ENCODE measurements around the gene ATP23. TPM values are rescaled to one million over a fixed set of nuclear protein-coding genes. Genes with fewer than 3 reads are reported as not detected.

Gene ATP23
- total RNA-seq: 7.6 TPM
- long read RNA-seq, transcript ATP23-201 (6 exons, 1,245 nt): major isoform, 13 of 15 reads
- long read RNA-seq, partial matches to known transcripts: 0 of 15 reads
- long read RNA-seq, other reads (novel, unspliced or antisense): 2 of 15 reads

DNA sequence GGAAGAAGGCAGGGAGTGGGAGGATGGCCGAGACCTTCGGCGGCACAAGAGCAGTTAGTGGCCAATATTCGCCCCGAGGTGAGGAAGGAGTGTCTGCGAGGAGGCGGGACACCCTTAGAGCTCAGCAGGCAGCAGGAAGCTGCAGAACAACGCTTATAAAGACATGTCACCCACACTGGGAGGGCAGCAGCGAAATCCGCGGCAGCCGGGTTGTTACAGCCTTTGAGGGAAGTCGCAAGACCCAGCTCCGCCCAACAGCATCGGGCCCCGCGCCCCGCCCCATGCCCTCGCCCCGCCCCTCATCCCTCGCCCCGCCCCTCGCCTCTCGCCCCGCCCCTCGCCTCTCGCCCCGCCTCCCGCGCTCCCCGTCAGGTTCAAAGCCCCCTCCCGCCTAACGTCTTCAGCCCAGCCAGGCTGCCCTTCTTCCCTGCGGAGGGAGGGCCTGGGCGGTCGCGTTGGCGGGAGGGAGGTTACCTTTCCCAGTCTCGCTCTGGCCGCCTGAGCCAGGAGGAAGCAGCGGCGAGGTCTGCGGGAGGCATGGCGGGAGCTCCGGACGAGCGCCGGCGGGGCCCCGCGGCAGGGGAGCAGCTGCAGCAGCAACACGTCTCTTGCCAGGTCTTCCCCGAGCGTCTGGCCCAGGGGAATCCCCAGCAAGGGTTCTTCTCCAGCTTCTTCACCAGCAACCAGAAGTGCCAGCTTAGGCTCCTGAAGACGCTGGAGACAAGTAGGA is at the start of gene ATP23:
Gene ATP23, plus strand, starts transcription at position 403 of the 730 bp plus-strand sequence. Its CDS starts 135 bp downstream, at position 538.
- DNase-seq (peak; percentile 95), ATAC-seq (ENCODE audit: poor library complexity) (peak; percentile 94)
- intact Hi-C loops (cut with DNase I): no loop called here

GRCh38 chr12:57892232-57892972 is 49.0 kb upstream of the ATP23 start:
- ATAC-seq (ENCODE audit: poor library complexity): no peak
- intact Hi-C loops (cut with DNase I): no loop called here
- no peak for DNase-seq

DNA sequence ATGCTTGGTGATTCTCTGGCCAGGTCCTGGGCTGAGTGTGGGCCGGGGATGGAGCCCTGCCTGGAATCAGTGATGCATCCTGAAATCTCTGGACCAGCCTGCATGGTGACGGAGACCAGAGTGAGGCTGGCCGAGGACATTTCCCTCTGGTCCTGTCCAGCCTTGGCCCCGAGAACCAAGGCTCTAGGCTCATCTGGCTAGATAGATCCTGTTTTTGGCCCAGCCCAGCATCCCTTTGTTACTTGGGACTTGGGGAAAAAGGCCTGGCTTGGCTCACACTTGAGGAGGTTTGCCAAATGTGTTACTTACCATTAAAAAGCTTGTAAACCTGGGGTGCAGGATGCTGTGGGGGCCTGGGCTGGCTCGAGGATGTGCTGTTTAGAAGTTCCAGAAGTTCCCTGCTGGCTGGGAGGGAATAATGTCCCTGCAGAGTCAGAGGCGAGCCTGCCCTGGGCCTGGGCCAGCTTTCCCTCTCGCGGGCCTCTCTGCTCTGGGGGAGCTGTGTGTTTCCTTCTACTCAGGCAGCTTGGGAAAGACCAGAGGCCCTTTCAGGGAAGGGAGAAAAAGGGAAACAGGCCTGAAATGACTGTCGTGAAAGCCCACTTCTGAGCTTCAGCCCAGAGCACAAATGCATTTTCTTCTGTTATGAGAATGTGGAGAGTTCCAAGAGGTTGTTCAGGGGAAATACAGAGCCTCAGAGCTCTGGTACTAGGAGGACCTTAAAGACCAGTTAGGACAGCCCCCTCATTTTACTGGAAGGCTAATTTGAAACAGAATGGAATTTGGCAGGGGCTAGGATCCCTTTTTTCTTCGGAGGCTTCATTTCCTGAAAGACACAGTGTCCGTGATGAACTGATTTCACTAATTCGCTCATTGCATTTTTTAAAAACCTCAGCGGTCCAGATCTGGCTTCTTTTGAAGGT is 47.7 kb upstream of the ATP23 start:
- peak; percentile 78 for ATAC-seq (ENCODE audit: poor library complexity)
- DNase-seq: peak; percentile 94
- intact Hi-C loops (cut with DNase I): no loop called here

GRCh38 chr12:57894399-57895292 is 46.7 kb upstream of the ATP23 start:
- intact Hi-C loops (cut with DNase I): no loop called here
- no peak for DNase-seq
- no peak for ATAC-seq (ENCODE audit: poor library complexity)

DNA sequence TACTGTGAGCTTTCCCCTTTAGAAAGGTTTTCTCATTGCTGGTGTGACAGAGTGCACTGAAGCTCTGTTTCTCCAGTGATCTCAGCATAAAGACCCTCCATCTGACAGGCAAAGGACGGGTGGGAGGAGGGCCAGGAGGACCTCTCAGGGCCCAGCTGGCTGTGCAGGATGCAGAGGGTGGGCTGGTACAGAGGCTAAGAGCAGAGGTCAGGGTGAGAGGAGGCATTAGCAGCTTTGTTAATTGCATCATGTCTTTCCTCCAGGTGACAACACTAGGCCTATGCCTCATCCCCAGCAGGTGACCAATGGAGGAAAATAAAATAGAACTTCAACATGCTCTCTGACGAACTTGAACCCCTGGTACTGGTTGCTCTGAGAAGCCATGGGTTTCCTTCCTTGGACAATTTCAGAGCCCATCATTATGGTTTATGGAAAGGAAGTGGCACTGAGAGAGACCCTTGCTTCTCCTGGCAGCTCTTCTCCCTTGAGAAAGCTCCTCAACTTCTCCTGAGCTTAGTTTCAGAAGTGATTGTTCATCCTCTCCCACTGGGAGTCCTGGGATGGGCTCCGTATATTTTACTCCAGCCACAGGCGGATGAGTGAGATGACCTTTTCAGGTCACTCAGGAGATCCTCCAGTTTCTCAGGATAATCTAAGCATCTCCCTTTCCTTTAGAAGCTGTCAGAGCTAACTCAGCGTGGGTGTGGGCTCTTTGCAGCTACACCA is 45.8 kb upstream of the ATP23 start:
- DNase-seq (no peak), ATAC-seq (ENCODE audit: poor library complexity) (no peak)
- intact Hi-C loops (cut with DNase I): no loop called here

GRCh38 chr12:57896115-57896433 is 45.3 kb upstream of the ATP23 start:
- ATAC-seq (ENCODE audit: poor library complexity) (peak; percentile 1), DNase-seq (no peak)
- intact Hi-C loops (cut with DNase I): no loop called here

DNA sequence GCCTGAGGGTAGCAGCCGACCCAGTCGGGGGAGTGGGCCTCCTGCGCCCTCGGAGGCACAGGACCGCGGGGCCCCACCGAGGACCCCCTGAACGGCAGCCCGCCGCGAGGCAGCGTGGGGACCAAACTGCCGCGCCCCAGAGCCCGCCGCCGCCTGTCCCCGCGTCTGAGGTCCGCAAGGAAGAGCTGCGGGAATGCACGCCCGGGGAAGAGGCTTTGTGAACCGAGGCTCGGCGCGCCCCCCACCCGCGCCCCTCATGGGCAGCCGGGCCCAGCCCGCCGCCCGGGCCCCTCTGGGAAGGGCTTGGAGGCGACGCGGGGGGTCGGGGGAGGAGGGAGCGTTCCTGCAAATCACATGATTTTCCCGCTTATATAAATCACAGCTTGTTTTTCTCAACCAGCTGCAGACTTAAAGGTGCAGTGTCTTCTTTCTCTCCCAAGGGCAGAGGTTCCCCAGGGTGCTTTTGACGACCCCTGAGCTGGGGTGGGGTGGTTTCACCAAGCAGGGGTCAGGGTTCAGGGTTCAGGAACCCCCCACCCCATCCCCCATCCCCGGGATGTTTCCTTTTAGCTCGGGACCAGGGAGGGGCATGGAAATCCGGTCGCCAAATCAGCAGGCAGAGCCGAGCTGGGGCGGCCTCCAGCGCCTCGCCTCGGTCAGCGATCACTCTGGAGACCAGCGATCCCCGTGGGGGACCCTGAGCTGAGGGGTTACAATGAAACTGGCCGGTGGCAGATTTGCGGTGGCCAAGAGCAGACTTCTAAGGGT is 44.7 kb upstream of the ATP23 start:
- ATAC-seq (ENCODE audit: poor library complexity) (peak; percentile 67), DNase-seq (peak; percentile 88)
- intact Hi-C loops (cut with DNase I): no loop called here

- intact Hi-C loops (cut with DNase I): no loop called here
- no peak for ATAC-seq (ENCODE audit: poor library complexity)
- no peak for DNase-seq
Measured at GRCh38 chr12:57897286-57897974, 43.9 kb upstream of the ATP23 start.

GRCh38 chr12:57898308-57898970 is 42.9 kb upstream of the ATP23 start:
- ATAC-seq (ENCODE audit: poor library complexity): no peak
- intact Hi-C loops (cut with DNase I): no loop called here
- no peak for DNase-seq

GRCh38 chr12:57899010-57899662 is 42.2 kb upstream of the ATP23 start:
- ATAC-seq (ENCODE audit: poor library complexity) (peak; percentile 20), DNase-seq (no peak)
- intact Hi-C loops (cut with DNase I): no loop called here

DNA sequence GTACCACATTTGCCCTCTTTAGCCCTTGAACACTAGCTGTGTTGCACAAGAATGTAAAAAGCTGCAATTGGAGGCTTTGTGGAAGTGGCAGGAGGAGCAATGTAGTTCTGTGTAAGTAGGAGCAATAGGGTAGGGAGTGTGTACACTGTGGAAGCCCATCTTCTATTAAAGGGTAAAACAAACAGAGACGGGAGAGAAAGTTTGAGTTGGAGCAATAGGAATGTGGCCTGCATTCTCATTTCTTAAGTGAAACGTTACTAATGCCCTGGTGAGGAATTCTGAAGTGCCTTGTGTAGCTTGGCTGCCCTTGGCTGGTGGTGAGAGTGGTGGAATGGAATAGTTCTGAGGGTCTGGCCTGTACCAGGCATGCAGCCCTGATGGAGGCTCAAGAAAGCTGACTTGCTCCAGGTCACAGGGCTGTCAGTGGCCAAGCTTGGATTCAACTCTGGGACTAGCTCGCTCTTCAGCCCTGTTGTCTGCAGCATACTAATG is 38.8 kb upstream of the ATP23 start:
- ATAC-seq (ENCODE audit: poor library complexity) (no peak), DNase-seq (no peak)
- intact Hi-C loops (cut with DNase I): loop anchor here (10.0 kb wide), 1 partner anchor 98 kb away; no protein-coding TSS in a partner anchor

DNA sequence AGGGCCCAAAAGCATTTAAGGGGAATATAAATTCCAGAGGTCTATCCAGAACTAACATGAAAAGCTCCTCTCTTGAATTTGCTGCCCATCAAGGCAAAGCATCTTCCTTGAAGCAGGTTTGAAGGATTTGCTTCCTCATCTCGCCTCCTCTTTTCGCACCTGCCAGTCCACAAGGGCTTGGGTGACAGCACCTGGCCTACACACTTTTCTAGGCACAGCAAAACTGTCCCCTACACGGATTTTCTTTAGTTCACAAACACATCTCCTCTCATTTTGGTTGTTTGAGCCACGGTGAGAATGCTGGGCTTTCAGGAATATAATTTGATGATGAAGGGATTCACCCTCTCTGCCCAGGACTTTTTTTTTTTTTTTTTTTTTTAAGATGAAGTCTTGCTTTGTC is 36.9 kb upstream of the ATP23 start:
- DNase-seq (no peak), ATAC-seq (ENCODE audit: poor library complexity) (no peak)
- intact Hi-C loops (cut with DNase I): loop anchor here (2.0 to 10.0 kb wide), 2 partner anchors 72 to 100 kb away; no protein-coding TSS in a partner anchor

- ATAC-seq (ENCODE audit: poor library complexity): peak; percentile 97
- peak; percentile 86 for DNase-seq
- intact Hi-C loops (cut with DNase I): loop anchor here (2.0 to 10.0 kb wide), 2 partner anchors 72 to 100 kb away; no protein-coding TSS in a partner anchor
Measured at GRCh38 chr12:57904848-57905811, 36.2 kb upstream of the ATP23 start.

All from Right ventricle myocardium superior (tissue), 1 donor.